Measurements from ENCODE around the gene DNM3. TPM values are rescaled to one million over a fixed set of nuclear protein-coding genes. Genes with fewer than 3 reads are reported as not detected.
"Not testable (repeated sequence)": the region's sequence is repeated elsewhere in the genome, so short reads cannot be mapped to it uniquely, and the experiment has no call there.

DNM3 gene
- total and polyA plus RNA-seq, 2 experiments from 2014 or later: 5.2 to 12.2 TPM

DNA sequence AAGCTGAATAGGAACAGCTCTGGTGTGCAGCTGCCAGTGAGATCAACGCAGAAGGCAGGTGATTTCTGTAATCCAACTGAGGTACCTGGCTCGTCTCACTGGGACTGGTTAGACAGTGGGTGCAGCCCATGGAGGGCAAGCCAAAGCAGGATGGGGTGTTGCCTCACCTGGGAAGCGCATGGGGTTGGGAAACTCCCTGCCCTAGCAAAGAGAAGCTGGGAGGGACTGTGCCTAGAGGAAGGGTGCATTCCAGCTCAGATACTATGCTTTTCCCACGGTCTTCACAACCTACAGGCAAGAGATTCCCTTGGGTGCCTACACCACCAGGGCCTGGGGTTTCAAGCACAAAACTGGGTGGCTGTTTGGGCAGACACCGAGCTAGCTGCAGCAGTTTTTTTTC, 183.2 kb downstream of the DNM3 start (continued):
- TF ChIP-seq, protein P1, sequence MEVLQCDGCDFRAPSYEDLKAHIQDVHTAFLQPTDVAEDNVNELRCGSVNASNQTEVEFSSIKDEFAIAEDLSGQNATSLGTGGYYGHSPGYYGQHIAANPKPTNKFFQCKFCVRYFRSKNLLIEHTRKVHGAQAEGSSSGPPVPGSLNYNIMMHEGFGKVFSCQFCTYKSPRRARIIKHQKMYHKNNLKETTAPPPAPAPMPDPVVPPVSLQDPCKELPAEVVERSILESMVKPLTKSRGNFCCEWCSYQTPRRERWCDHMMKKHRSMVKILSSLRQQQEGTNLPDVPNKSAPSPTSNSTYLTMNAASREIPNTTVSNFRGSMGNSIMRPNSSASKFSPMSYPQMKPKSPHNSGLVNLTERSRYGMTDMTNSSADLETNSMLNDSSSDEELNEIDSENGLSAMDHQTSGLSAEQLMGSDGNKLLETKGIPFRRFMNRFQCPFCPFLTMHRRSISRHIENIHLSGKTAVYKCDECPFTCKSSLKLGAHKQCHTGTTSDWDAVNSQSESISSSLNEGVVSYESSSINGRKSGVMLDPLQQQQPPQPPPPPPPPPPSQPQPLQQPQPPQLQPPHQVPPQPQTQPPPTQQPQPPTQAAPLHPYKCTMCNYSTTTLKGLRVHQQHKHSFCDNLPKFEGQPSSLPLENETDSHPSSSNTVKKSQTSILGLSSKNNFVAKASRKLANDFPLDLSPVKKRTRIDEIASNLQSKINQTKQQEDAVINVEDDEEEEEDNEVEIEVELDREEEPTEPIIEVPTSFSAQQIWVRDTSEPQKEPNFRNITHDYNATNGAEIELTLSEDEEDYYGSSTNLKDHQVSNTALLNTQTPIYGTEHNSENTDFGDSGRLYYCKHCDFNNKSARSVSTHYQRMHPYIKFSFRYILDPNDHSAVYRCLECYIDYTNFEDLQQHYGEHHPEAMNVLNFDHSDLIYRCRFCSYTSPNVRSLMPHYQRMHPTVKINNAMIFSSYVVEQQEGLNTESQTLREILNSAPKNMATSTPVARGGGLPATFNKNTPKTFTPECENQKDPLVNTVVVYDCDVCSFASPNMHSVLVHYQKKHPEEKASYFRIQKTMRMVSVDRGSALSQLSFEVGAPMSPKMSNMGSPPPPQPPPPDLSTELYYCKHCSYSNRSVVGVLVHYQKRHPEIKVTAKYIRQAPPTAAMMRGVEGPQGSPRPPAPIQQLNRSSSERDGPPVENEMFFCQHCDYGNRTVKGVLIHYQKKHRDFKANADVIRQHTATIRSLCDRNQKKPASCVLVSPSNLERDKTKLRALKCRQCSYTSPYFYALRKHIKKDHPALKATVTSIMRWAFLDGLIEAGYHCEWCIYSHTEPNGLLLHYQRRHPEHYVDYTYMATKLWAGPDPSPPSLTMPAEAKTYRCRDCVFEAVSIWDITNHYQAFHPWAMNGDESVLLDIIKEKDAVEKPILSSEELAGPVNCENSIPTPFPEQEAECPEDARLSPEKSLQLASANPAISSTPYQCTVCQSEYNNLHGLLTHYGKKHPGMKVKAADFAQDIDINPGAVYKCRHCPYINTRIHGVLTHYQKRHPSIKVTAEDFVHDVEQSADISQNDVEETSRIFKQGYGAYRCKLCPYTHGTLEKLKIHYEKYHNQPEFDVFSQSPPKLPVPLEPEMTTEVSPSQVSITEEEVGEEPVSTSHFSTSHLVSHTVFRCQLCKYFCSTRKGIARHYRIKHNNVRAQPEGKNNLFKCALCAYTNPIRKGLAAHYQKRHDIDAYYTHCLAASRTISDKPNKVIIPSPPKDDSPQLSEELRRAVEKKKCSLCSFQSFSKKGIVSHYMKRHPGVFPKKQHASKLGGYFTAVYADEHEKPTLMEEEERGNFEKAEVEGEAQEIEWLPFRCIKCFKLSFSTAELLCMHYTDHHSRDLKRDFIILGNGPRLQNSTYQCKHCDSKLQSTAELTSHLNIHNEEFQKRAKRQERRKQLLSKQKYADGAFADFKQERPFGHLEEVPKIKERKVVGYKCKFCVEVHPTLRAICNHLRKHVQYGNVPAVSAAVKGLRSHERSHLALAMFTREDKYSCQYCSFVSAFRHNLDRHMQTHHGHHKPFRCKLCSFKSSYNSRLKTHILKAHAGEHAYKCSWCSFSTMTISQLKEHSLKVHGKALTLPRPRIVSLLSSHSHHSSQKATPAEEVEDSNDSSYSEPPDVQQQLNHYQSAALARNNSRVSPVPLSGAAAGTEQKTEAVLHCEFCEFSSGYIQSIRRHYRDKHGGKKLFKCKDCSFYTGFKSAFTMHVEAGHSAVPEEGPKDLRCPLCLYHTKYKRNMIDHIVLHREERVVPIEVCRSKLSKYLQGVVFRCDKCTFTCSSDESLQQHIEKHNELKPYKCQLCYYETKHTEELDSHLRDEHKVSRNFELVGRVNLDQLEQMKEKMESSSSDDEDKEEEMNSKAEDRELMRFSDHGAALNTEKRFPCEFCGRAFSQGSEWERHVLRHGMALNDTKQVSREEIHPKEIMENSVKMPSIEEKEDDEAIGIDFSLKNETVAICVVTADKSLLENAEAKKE (CRISPR knock-in tag; IDR thresholded peaks at IDR 0.05): no peak
- no peak for TF ChIP-seq POLR2AphosphoS5 (IDR thresholded peaks at IDR 0.05; ENCODE audit: low read depth)

DNA sequence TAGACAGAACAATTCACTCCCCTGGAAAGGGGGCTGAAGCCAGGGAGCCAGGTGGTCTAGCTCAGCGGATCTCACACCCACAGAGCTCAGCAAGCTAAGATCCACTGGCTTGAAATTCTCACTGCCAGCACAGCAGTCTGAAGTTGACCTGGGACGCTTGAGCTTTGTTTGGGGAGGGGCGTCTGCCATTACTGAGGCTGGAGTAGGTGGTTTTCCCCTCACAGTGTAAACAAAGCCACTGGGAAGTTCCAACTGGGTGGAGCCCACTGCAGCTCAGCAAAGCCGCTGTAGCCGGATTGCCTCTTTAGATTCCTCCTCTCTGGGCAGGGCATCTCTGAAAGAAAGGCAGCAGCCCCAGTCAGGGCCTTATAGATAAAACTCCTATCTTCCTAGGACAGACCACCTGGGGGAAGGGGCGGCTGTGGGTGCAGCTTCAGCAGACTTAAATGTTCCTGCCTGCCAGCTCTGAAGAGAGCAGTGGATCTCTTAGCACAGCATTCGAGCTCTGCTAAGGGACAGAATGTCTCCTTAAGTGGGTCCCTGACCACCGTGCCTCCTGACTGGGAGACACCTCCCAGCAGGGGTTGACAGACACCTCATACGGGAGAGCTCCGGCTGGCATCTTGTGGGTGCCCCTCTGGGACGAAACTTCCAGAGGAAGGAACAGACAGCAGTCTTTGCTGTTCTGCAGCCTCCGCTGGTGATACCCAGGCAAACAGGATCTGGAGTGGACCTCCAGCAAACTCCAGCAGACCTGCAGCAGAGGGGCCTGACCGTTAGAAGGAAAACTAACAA, 183.8 kb downstream of the DNM3 start:
- not testable (repeated sequence) for H3K4me3 Mint-ChIP-seq; H3K79me2 ChIP-seq (replicated peaks; ENCODE audit: insufficient read depth); DNase-seq (ENCODE audit: low spot score); H3K4me2 ChIP-seq; H2AFZ ChIP-seq; H3K36me3 Mint-ChIP-seq (ENCODE audit: low read depth); ATAC-seq; H3K9me2 ChIP-seq (ENCODE audit: insufficient read depth); H3K27ac Mint-ChIP-seq; H3F3A ChIP-seq (replicated peaks; ENCODE audit: low read depth); H3K4me1 ChIP-seq (ENCODE audit: insufficient read depth); H3K27me3 Mint-ChIP-seq (ENCODE audit: insufficient read depth, low read depth, poor library complexity); H3K4me3 ChIP-seq; H3K36me3 ChIP-seq (ENCODE audit: insufficient read depth); H3K27me3 ChIP-seq (ENCODE audit: insufficient read depth); H3K9me3 Mint-ChIP-seq; H3K27ac ChIP-seq (ENCODE audit: low read depth); H3K4me1 Mint-ChIP-seq; H4K20me1 ChIP-seq (replicated peaks; ENCODE audit: insufficient read depth)

DNA sequence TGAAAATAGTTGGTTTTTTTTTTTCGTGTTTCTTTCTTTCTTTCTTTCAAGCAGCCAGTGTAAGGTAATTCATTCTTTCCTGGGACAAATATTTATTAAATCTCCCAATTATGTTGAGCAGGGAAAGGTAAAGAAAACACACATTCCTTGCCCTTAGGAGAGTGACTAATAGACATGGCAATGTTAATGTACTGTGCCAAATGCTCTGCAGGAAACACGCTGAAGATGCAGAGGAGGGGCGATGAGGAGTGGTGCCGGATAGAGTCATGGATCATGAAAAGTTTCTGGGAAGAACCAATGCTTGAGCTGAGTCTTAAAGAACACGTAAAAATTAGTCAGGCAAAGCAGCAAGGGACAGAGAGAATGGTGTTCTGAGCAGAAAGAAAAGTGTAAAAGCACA, 199.2 kb downstream of the DNM3 start:
- no peaks in the 10 kb centered on the region for H3K36me3 Mint-ChIP-seq (ENCODE audit: low read depth)
- Histone ChIP-seq H3F3A (replicated peaks; ENCODE audit: low read depth) (no peaks in the 10 kb centered on the region), H3K27ac (ENCODE audit: low read depth) (no peak overlapping the region), H3K4me3 (no peak overlapping the region), H3K9me2 (ENCODE audit: insufficient read depth) (no peaks in the 10 kb centered on the region), H3K79me2 (replicated peaks; ENCODE audit: insufficient read depth) (no peaks in the 10 kb centered on the region), H3K27me3 (ENCODE audit: insufficient read depth) (no peaks in the 10 kb centered on the region), H3K36me3 (ENCODE audit: insufficient read depth) (no peaks in the 10 kb centered on the region), H3K4me2 (no peak overlapping the region), H3K4me1 (ENCODE audit: insufficient read depth) (no peaks in the 10 kb centered on the region), H4K20me1 (replicated peaks; ENCODE audit: insufficient read depth) (no peaks in the 10 kb centered on the region), H2AFZ (no peak overlapping the region)
- peaks cover 6% of the 10 kb centered on the region for H3K4me1 Mint-ChIP-seq
- H3K27me3 Mint-ChIP-seq (ENCODE audit: insufficient read depth, low read depth, poor library complexity): no peaks in the 10 kb centered on the region
- DNase-seq (ENCODE audit: low spot score): no peak
- no peaks in the 10 kb centered on the region for H3K9me3 Mint-ChIP-seq
- H3K27ac Mint-ChIP-seq: no peak overlapping the region
- no peak overlapping the region for H3K4me3 Mint-ChIP-seq
- no peak for ATAC-seq
- TF ChIP-seq NANOG (IDR thresholded peaks at IDR 0.05; ENCODE audit: borderline replicate concordance): no peak
- TF ChIP-seq, protein P2, sequence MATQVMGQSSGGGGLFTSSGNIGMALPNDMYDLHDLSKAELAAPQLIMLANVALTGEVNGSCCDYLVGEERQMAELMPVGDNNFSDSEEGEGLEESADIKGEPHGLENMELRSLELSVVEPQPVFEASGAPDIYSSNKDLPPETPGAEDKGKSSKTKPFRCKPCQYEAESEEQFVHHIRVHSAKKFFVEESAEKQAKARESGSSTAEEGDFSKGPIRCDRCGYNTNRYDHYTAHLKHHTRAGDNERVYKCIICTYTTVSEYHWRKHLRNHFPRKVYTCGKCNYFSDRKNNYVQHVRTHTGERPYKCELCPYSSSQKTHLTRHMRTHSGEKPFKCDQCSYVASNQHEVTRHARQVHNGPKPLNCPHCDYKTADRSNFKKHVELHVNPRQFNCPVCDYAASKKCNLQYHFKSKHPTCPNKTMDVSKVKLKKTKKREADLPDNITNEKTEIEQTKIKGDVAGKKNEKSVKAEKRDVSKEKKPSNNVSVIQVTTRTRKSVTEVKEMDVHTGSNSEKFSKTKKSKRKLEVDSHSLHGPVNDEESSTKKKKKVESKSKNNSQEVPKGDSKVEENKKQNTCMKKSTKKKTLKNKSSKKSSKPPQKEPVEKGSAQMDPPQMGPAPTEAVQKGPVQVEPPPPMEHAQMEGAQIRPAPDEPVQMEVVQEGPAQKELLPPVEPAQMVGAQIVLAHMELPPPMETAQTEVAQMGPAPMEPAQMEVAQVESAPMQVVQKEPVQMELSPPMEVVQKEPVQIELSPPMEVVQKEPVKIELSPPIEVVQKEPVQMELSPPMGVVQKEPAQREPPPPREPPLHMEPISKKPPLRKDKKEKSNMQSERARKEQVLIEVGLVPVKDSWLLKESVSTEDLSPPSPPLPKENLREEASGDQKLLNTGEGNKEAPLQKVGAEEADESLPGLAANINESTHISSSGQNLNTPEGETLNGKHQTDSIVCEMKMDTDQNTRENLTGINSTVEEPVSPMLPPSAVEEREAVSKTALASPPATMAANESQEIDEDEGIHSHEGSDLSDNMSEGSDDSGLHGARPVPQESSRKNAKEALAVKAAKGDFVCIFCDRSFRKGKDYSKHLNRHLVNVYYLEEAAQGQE (IDR thresholded peaks at IDR 0.05; ENCODE audit: unreplicated experiment): no peak
- TF ChIP-seq STAT1 (IDR thresholded peaks at IDR 0.05; ENCODE audit: unreplicated experiment): no peak
